Choroid plexus epithelial cell (primary cell): ENCODE measurements around the gene ARIH1.

Experiments used
- DNase-seq: peaks from one replicate; pipeline ENCODE4 v3.0.0-alpha.2; 2010; ENCODE audit warnings: low read depth
- H3K4me3 ChIP-seq: 2 replicates; pipeline ENCODE4 v1.5.1; 2011; ENCODE audit warnings: low read depth, mild to moderate bottlenecking, control low read depth, low read length, moderate library complexity
- TF ChIP-seq, protein P1 (sequence below): conservative IDR thresholded peaks from 2 replicates; pipeline ENCODE4 v1.5.1; 2011; ENCODE audit warnings: low read depth, mild to moderate bottlenecking, control low read depth, inconsistent platforms, low read length, moderate library complexity

The ARIH1 gene

DNA sequence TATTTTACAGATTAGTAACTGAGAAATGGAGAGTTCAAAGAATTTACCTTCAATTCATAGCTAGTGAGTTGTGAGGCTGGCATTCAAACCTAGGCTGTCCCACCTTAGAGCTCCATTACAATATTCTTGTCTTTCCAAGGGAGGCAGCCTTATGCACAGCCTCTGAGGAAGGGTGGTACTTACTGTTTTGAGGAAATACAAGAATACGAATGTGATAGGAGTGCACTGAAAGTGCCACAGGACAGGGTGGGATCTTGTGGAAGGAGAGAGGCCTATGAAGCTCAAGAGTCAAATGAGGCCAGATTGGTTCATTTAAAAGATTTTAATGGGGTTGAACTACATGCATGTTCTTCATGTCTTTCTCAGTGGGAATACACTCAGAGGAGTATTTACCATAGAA is 86.3 kb downstream of the ARIH1 start:
- TF ChIP-seq, protein P1, sequence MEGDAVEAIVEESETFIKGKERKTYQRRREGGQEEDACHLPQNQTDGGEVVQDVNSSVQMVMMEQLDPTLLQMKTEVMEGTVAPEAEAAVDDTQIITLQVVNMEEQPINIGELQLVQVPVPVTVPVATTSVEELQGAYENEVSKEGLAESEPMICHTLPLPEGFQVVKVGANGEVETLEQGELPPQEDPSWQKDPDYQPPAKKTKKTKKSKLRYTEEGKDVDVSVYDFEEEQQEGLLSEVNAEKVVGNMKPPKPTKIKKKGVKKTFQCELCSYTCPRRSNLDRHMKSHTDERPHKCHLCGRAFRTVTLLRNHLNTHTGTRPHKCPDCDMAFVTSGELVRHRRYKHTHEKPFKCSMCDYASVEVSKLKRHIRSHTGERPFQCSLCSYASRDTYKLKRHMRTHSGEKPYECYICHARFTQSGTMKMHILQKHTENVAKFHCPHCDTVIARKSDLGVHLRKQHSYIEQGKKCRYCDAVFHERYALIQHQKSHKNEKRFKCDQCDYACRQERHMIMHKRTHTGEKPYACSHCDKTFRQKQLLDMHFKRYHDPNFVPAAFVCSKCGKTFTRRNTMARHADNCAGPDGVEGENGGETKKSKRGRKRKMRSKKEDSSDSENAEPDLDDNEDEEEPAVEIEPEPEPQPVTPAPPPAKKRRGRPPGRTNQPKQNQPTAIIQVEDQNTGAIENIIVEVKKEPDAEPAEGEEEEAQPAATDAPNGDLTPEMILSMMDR: no peak
- no peak for DNase-seq
- H3K4me3 ChIP-seq: no peak overlapping the region

DNA sequence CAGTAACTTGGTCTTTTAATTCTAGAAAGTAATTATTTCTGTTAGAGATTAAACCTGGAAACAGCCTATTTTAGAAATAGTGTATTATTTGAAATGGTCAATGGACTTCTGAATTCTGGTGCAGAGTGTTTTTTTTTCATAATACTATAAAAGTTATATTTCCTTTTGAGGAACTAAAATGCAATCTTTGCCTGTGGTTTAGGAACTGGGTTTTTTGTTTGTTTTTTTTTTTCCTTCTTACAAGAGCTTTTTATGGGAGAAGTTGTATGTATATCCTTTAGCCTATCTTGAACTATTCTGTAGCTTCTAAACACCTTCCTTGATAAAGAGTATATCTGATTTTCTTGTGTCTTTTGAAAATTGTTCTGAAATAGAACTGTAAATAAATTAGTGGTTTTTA is 88.3 kb downstream of the ARIH1 start:
- no peak overlapping the region for H3K4me3 ChIP-seq
- no peak for DNase-seq
- TF ChIP-seq, protein P1: no peak

DNA sequence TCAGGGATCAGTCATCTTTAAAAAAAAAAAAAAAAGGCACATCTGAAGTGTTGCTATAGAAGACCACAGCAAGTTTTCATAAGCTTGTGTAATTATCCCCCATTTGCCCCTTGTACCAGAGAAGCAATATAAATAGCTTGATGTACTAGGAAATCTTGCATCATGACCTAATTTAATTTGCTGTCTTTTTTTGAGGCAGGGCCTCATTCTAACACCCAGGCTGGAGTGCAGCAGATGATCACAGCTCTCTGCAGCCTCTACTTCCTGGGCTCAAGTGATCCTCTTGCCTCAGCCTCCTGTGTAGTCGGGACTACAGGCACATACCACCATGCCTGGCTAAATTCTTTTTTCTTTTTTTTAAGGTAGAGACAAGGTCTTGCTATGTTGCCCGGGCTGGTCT is 88.7 kb downstream of the ARIH1 start:
- no peak overlapping the region for H3K4me3 ChIP-seq
- no peak for DNase-seq
- TF ChIP-seq, protein P1: no peak

DNA sequence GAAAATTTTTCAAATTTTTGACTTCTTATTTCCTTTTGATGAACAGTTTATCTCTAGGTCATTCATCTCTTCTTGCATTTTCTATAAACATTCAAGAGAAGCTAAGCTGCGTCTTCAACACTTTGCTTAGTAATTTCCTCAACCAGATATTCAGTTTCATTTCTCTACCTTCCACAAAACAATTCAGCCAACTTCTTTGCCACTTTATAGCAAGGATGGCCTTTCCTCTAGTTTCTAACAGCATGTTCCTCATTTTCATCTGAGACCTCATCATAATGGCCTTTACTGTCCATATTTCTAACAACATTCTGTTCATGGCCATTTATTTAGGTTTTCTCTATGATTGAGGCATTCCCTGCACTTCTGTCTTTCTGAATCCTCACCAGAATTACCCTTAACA is 90.0 kb downstream of the ARIH1 start:
- H3K4me3 ChIP-seq: no peak overlapping the region
- TF ChIP-seq, protein P1: no peak
- no peak for DNase-seq

DNA sequence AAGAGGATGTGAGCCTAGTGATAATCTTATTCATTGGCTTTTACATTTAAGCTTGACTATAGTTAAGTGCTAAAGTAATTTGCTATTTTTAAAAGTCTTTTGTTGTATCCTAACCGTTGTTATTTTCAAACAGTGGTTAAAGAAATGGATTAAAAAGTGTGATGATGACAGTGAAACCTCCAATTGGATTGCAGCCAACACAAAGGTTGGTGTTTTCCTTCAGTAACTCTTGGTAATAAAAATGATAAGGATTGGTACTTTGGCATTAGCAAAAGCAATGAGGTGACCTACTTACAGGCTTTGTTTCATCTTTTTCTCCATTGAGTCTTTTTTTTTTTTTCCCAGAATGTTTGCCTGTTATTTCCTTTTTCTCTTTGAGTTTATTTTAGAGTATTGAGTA is 92.8 kb downstream of the ARIH1 start:
- DNase-seq: no peak
- H3K4me3 ChIP-seq: no peak overlapping the region
- TF ChIP-seq, protein P1: no peak

DNA sequence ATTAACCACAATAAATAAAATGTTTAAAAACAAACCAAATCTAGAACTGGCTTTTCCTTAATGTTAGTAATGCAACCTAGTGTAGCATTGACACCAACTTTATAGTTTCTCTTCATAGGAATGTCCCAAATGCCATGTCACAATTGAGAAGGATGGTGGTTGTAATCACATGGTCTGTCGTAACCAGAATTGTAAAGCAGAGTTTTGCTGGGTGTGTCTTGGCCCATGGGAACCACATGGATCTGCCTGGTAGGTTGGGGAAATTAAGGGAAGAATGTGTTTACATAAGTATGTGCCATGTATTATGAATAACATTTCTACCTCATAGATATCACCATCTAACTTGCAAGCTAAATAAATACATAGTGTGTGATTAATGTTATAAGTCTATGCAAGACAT is 95.9 kb downstream of the ARIH1 start:
- TF ChIP-seq, protein P1: no peak
- H3K4me3 ChIP-seq: no peak overlapping the region
- no peak for DNase-seq

DNA sequence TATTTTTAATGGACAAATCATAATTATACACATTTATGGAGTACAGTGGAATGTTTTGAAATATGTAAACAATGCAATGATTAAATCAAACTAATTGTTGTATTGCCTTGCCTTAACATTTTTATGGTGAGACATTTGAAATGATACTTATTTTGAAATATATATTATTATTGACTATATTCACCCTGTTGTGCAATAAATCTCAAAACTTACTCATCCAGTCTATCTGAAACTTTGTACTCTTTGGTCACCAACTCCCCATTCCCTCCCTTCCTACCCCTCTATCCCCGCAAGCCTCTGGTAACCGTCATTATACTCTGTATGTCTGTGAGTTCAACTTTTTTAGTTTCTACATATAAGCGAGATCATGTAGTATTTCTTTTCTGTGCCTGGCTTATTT is 105.7 kb downstream of the ARIH1 start:
- no peak overlapping the region for H3K4me3 ChIP-seq
- no peak for DNase-seq
- TF ChIP-seq, protein P1: no peak
